Upper lobe of left lung (tissue), 4 donors: ENCODE results near the gene BTN2A1.

Experiments
- CTCF ChIP-seq, 6 experiments: fragments of 450-650 bp in 4 of 6; fragments of 200-600 bp in 2 of 6; sonication (generic) in 2 of 6; IDR thresholded peaks; one replicate each; pipeline ENCODE4 v1.5.1; 2016 to 2019; ENCODE audit warnings: antibody characterized with exemption in 6 of 6
- POLR2A ChIP-seq, 4 donors: fragments of 450-650 bp; IDR thresholded peaks; one replicate each; pipeline ENCODE4 v1.5.1; 2016 to 2017; ENCODE audit warnings: antibody characterized with exemption in 4 of 4, mild to moderate bottlenecking in 2 of 4
- POLR2AphosphoS5 ChIP-seq, 2 donors: sonication (generic); formaldehyde crosslinking; IDR thresholded peaks; one replicate each; pipeline ENCODE4 v1.5.1; 2017; ENCODE audit warnings: antibody characterized with exemption in 2 of 2

GRCh38 chr6:26478100-26478984 is 20.6 kb downstream of the BTN2A1 start:
- TF ChIP-seq POLR2AphosphoS5 (IDR thresholded peaks at IDR 0.05), result no peak
- no peak for TF ChIP-seq POLR2A (IDR thresholded peaks at IDR 0.05)
- no peak for TF ChIP-seq CTCF (IDR thresholded peaks at IDR 0.05)
